PFSK-1 (cell line): ENCODE data around the gene NLRP12.

ENCODE experiments used
- POLR2AphosphoS5 ChIP-seq: IDR thresholded peaks from 2 replicates; pipeline ENCODE4 v1.6.1; 2012; ENCODE audit warnings: low read depth, mild to moderate bottlenecking, control low read depth, low read length, moderate library complexity
- REST ChIP-seq, 2 experiments: IDR thresholded peaks; 2 replicates each; pipeline versions ENCODE4 v1.6.1 to v1.8.0; 2011 to 2012; ENCODE audit warnings: low read depth in 2 of 2, low read length in 2 of 2, control low read depth in 1 of 2, inconsistent platforms in 1 of 2, mild to moderate bottlenecking in 1 of 2, moderate library complexity in 1 of 2; ENCODE audit not compliant: insufficient read depth in 1 of 2
- SIN3A ChIP-seq: IDR thresholded peaks from 2 replicates; pipeline ENCODE4 v1.6.1; 2012; ENCODE audit warnings: mild to moderate bottlenecking, low read length, moderate library complexity, borderline replicate concordance; ENCODE audit not compliant: insufficient read depth

DNA sequence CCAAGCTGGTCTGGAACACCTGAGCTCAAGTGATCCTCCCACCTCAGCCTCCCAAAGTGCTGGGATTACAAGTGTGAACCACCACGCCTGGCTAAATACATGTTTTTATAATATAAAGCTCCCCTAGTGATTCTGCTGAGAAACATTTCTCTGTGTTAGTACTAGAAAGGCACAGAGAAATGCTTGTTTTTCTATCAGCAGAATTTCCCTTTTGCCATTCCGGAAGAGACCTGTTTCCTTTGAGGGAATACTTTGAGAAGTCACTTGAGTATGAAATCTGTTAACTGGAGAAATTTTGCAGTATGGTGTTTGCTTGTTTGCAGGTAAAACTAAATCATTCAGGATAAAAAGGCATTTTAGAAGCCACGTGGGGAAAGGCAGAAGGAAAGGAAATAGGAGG is 4.4 kb upstream of the NLRP12 start:
- no peak for TF ChIP-seq REST (IDR thresholded peaks at IDR 0.05; ENCODE audit: insufficient read depth in 1 of 2, low read depth in 2 of 2, low read length in 2 of 2)
- TF ChIP-seq SIN3A, result no peak
- TF ChIP-seq POLR2AphosphoS5, result no peak
